Activated T-helper 9 cell treated with anti-CD3 and anti-CD28 coated beads, Interleukin-2, amount 50 U/mL, for 16 hours (primary cell): ENCODE measurements around the gene PDE3B.
"Not testable (repeated sequence)": the region's sequence is repeated elsewhere in the genome, so short reads cannot be mapped to it uniquely, and the experiment has no call there.

Experiments
- DNase-seq: peaks from one replicate; pipeline ENCODE4 v3.0.0-alpha.2; 2020; ENCODE audit warnings: low read depth

Gene PDE3B

GRCh38 chr11:14678350-14678749 lies 34.7 kb downstream of the PDE3B start:
- DNase-seq, result no peak

GRCh38 chr11:14679662-14680061 lies 36.1 kb downstream of the PDE3B start:
- DNase-seq, result no peak

- DNase-seq, result not testable (repeated sequence)
Measured at GRCh38 chr11:14684234-14684915, 40.8 kb downstream of the PDE3B start.

GRCh38 chr11:14687456-14687855 lies 43.9 kb downstream of the PDE3B start:
- no peak for DNase-seq

- DNase-seq, result no peak
Measured at GRCh38 chr11:14687943-14688627, 44.5 kb downstream of the PDE3B start.

- DNase-seq, result not testable (repeated sequence)
Measured at GRCh38 chr11:14695656-14696055, 52.1 kb downstream of the PDE3B start.

GRCh38 chr11:14698771-14699170 lies 55.2 kb downstream of the PDE3B start:
- no peak for DNase-seq

- DNase-seq, result no peak
Measured at GRCh38 chr11:14700593-14700992, 57.0 kb downstream of the PDE3B start.

- no peak for DNase-seq
Measured at GRCh38 chr11:14702760-14703159, 59.2 kb downstream of the PDE3B start.

GRCh38 chr11:14703731-14704130 lies 60.1 kb downstream of the PDE3B start:
- no peak for DNase-seq

- DNase-seq, result no peak
Measured at GRCh38 chr11:14705067-14705466, 61.5 kb downstream of the PDE3B start.

- no peak for DNase-seq
Measured at GRCh38 chr11:14713496-14714244, 70.1 kb downstream of the PDE3B start.

GRCh38 chr11:14715669-14716068 lies 72.1 kb downstream of the PDE3B start:
- DNase-seq, result not testable (repeated sequence)

- DNase-seq, result no peak
Measured at GRCh38 chr11:14722496-14722895, 78.9 kb downstream of the PDE3B start.

- DNase-seq, result no peak
Measured at GRCh38 chr11:14725150-14725549, 81.5 kb downstream of the PDE3B start.

GRCh38 chr11:14727215-14727614 lies 83.6 kb downstream of the PDE3B start:
- no peak for DNase-seq

- DNase-seq, result no peak
Measured at GRCh38 chr11:14727746-14728145, 84.1 kb downstream of the PDE3B start.

- not testable (repeated sequence) for DNase-seq
Measured at GRCh38 chr11:14740539-14740938, 96.9 kb downstream of the PDE3B start.

GRCh38 chr11:14741195-14741594 lies 97.6 kb downstream of the PDE3B start:
- DNase-seq, result no peak

- no peak for DNase-seq
Measured at GRCh38 chr11:14742849-14743559, 99.4 kb downstream of the PDE3B start.

GRCh38 chr11:14743667-14744066 lies 100.1 kb downstream of the PDE3B start:
- not testable (repeated sequence) for DNase-seq

GRCh38 chr11:14746857-14747395 lies 103.3 kb downstream of the PDE3B start:
- DNase-seq, result no peak
